ENCODE results near the gene SYNM. TPM values are rescaled to one million over a fixed set of nuclear protein-coding genes. Genes with fewer than 3 reads are reported as not detected.
A peak's percentile ranks its signal among the peaks of the same experiment; 100 is the strongest.

The SYNM gene, protein sequence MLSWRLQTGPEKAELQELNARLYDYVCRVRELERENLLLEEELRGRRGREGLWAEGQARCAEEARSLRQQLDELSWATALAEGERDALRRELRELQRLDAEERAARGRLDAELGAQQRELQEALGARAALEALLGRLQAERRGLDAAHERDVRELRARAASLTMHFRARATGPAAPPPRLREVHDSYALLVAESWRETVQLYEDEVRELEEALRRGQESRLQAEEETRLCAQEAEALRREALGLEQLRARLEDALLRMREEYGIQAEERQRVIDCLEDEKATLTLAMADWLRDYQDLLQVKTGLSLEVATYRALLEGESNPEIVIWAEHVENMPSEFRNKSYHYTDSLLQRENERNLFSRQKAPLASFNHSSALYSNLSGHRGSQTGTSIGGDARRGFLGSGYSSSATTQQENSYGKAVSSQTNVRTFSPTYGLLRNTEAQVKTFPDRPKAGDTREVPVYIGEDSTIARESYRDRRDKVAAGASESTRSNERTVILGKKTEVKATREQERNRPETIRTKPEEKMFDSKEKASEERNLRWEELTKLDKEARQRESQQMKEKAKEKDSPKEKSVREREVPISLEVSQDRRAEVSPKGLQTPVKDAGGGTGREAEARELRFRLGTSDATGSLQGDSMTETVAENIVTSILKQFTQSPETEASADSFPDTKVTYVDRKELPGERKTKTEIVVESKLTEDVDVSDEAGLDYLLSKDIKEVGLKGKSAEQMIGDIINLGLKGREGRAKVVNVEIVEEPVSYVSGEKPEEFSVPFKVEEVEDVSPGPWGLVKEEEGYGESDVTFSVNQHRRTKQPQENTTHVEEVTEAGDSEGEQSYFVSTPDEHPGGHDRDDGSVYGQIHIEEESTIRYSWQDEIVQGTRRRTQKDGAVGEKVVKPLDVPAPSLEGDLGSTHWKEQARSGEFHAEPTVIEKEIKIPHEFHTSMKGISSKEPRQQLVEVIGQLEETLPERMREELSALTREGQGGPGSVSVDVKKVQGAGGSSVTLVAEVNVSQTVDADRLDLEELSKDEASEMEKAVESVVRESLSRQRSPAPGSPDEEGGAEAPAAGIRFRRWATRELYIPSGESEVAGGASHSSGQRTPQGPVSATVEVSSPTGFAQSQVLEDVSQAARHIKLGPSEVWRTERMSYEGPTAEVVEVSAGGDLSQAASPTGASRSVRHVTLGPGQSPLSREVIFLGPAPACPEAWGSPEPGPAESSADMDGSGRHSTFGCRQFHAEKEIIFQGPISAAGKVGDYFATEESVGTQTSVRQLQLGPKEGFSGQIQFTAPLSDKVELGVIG (N-terminal part only)
- 1.8 and 1.9 TPM in 2 replicates for total RNA-seq (2021)
- long read RNA-seq, result 0 reads

GRCh38 chr15:99104788-99105513 is at the start of gene SYNM:
Gene SYNM, plus strand, starts transcription at chr15:99105080. Its CDS starts 120 bp downstream, at chr15:99105200.
- Histone ChIP-seq H2BK120ac (ENCODE audit: low read depth, low read length, poor library complexity, severe bottlenecking) (no peak within 1 kb of the TSS), H4K91ac (ENCODE audit: insufficient read length, low read depth, low read length) (no peak within 1 kb of the TSS), H4K8ac (replicated peaks; ENCODE audit: insufficient read length, low read depth, low read length) (no peak within 1 kb of the TSS), H2BK15ac (ENCODE audit: low read depth, low read length) (no peak within 1 kb of the TSS), H3K27me3 (ENCODE audit: insufficient read depth, low read length) (peaks cover 17% of the 10 kb centered on the region; the same call in 1 of the 2 replicates), H3K9ac (ENCODE audit: extremely low read depth, insufficient read length, low read length) (no peak within 1 kb of the TSS), H3K9me3 (ENCODE audit: control insufficient read depth, low read depth, low read length) (no peaks in the 10 kb centered on the region), H3K14ac (ENCODE audit: insufficient read depth, low read length) (no peak within 1 kb of the TSS), H4K5ac (ENCODE audit: insufficient read length, low read depth, low read length) (no peak within 1 kb of the TSS), H3K4ac (ENCODE audit: low read depth, low read length) (no peak within 1 kb of the TSS), H3K23me2 (ENCODE audit: insufficient read length, low read depth, low read length, poor library complexity, severe bottlenecking) (peaks cover 6% of the 10 kb centered on the region), H3K4me1 (ENCODE audit: insufficient read depth, low read length) (no peaks in the 10 kb centered on the region), H3K79me2 (ENCODE audit: insufficient read depth, low read length) (no peaks in the 10 kb centered on the region), H3K4me2 (ENCODE audit: insufficient read depth, insufficient read length, low read length) (peak within 1 kb of the TSS; percentile 40), H3K56ac (ENCODE audit: insufficient read length, low read depth, low read length) (no peak within 1 kb of the TSS), H3K23ac (ENCODE audit: insufficient read length, low read depth, low read length) (no peak within 1 kb of the TSS), H2AFZ (ENCODE audit: low read length) (no peak within 1 kb of the TSS), H2BK12ac (ENCODE audit: insufficient read length, low read depth, low read length) (no peak within 1 kb of the TSS), H3K79me1 (ENCODE audit: insufficient read depth, low read depth, low read length, poor library complexity, severe bottlenecking) (no peaks in the 10 kb centered on the region), H2BK20ac (ENCODE audit: low read depth, low read length, poor library complexity, severe bottlenecking) (no peak within 1 kb of the TSS), H3T11ph (ENCODE audit: low read length) (no peak within 1 kb of the TSS), H2AK5ac (ENCODE audit: insufficient read length, low read length) (no peak within 1 kb of the TSS), H4K20me1 (ENCODE audit: control insufficient read depth, insufficient read depth, insufficient read length) (peaks cover 3% of the 10 kb centered on the region), H3K27ac (ENCODE audit: insufficient read length, low read depth, low read length) (no peak within 1 kb of the TSS), H3K18ac (ENCODE audit: insufficient read length, low read depth, low read length) (no peak within 1 kb of the TSS), H2BK5ac (ENCODE audit: insufficient read length, low read length) (no peak within 1 kb of the TSS)
- TF ChIP-seq, protein P1, sequence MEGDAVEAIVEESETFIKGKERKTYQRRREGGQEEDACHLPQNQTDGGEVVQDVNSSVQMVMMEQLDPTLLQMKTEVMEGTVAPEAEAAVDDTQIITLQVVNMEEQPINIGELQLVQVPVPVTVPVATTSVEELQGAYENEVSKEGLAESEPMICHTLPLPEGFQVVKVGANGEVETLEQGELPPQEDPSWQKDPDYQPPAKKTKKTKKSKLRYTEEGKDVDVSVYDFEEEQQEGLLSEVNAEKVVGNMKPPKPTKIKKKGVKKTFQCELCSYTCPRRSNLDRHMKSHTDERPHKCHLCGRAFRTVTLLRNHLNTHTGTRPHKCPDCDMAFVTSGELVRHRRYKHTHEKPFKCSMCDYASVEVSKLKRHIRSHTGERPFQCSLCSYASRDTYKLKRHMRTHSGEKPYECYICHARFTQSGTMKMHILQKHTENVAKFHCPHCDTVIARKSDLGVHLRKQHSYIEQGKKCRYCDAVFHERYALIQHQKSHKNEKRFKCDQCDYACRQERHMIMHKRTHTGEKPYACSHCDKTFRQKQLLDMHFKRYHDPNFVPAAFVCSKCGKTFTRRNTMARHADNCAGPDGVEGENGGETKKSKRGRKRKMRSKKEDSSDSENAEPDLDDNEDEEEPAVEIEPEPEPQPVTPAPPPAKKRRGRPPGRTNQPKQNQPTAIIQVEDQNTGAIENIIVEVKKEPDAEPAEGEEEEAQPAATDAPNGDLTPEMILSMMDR (conservative IDR thresholded peaks at IDR 0.05), result peak; percentile 94
- peaks cover 5 to 6% of the 10 kb centered on the region in 2 experiments; a peak in 2 of 4 replicates for H3K4me1 Mint-ChIP-seq
- H3K27ac Mint-ChIP-seq, result no peak within 1 kb of the TSS
- no peaks in the 10 kb centered on the region; a peak in 1 of 7 replicates for H3K36me3 Mint-ChIP-seq (ENCODE audit: insufficient read depth in 1 of 3, low read depth in 3 of 3)
- WGBS (ENCODE audit: extremely low coverage, insufficient read length, low lambda C conversion rate), result no CpG with 5 or more reads among the region's 91 CpGs
- H3K27me3 Mint-ChIP-seq (ENCODE audit: low read depth), result peaks cover 70% of the 10 kb centered on the region
- peak within 1 kb of the TSS; percentile 62 to 78 for H3K4me3 Mint-ChIP-seq
- H3K9me3 Mint-ChIP-seq, result no peaks in the 10 kb centered on the region; a peak in 1 of 5 replicates
- DNase-seq, result peak; percentile 91

Data from H9 (cell line).